HepG2 (cell line): Measurements from ENCODE around the gene PUS3. TPM values are rescaled to one million over a fixed set of nuclear protein-coding genes. Genes with fewer than 3 reads are reported as not detected.

Experiments
- ERF ChIP-seq: IDR thresholded peaks from 2 replicates; pipeline ENCODE4 v1.6.1; 2018; ENCODE audit warnings: missing biosample characterization, missing genetic modification reagents
- GATA4 ChIP-seq: sonication (generic); IDR thresholded peaks from 2 replicates; pipeline ENCODE4 v1.6.1; 2016; ENCODE audit warnings: antibody characterized with exemption, low read depth, borderline replicate concordance
- HOXA5 ChIP-seq: sonication (generic); formaldehyde crosslinking; IDR thresholded peaks from 2 replicates; pipeline ENCODE4 v1.4.0; 2020; ENCODE audit warnings: missing genetic modification reagents
- MAFK ChIP-seq, 2 experiments: IDR thresholded peaks in 1 of 2; conservative IDR thresholded peaks in 1 of 2; 2 replicates each; pipeline ENCODE4 v1.6.1; 2011; ENCODE audit warnings: improper control_type of control experiment in 2 of 2, low read length in 2 of 2
- NR1H2 ChIP-seq: sonication (generic); formaldehyde crosslinking; IDR thresholded peaks from 2 replicates; pipeline ENCODE4 v1.8.1; 2022; ENCODE audit warnings: low read depth, missing genetic modification reagents, borderline replicate concordance
- SATB2 ChIP-seq: sonication (generic); formaldehyde crosslinking; IDR thresholded peaks from 2 replicates; pipeline ENCODE4 v1.5.0; 2020; ENCODE audit warnings: missing genetic modification reagents
- STAT5B ChIP-seq: sonication (generic); formaldehyde crosslinking; IDR thresholded peaks from 2 replicates; pipeline ENCODE4 v1.4.0; 2020; ENCODE audit warnings: missing genetic modification reagents
- TAF1 ChIP-seq: sonication (generic); formaldehyde crosslinking; IDR thresholded peaks from 2 replicates; pipeline ENCODE4 v1.4.0; 2020; ENCODE audit warnings: missing genetic modification reagents
- TFDP2 ChIP-seq: sonication (generic); formaldehyde crosslinking; IDR thresholded peaks from 2 replicates; pipeline ENCODE4 v1.4.0; 2020; ENCODE audit warnings: missing genetic modification reagents
- ZC3H13 ChIP-seq: sonication (generic); formaldehyde crosslinking; IDR thresholded peaks from 2 replicates; pipeline ENCODE4 v1.8.1; 2023; ENCODE audit warnings: mild to moderate bottlenecking, missing genetic modification reagents, moderate library complexity
- ZFP1 ChIP-seq: IDR thresholded peaks from 2 replicates; pipeline ENCODE4 v1.6.1; 2016
- ZNF205 ChIP-seq: IDR thresholded peaks from 2 replicates; pipeline ENCODE4 v1.6.1; 2018; ENCODE audit warnings: missing biosample characterization, missing genetic modification reagents
- ZNF331 ChIP-seq: sonication (generic); formaldehyde crosslinking; IDR thresholded peaks from 2 replicates; pipeline ENCODE4 v1.4.0; 2020; ENCODE audit warnings: missing genetic modification reagents
- ZNF556 ChIP-seq: sonication (generic); formaldehyde crosslinking; IDR thresholded peaks from 2 replicates; pipeline ENCODE4 v1.4.0; 2020; ENCODE audit warnings: mild to moderate bottlenecking, missing genetic modification reagents, borderline replicate concordance
- ZNF740 ChIP-seq: sonication (generic); formaldehyde crosslinking; IDR thresholded peaks from 2 replicates; pipeline ENCODE4 v1.4.0; 2020; ENCODE audit warnings: missing genetic modification reagents
- polyA plus RNA-seq, 8 experiments: library from polyadenylated mRNA; depleted of rRNA in 3 of 8; stranded (reverse) in 7 of 8; unstranded in 1 of 8; fragments of >200 nt; fragmentation: Illumina TruSeq in 4 of 8; extraction: Trizol in 4 of 8; gene quantifications; 2 replicates each; pipeline versions ENCODE4 v1.2.1 to v1.2.3, GENCODE V29; 2011 to 2016; ENCODE audit warnings: low read depth in 4 of 8, missing spikeins in 1 of 8, mixed read lengths in 1 of 8; ENCODE audit not compliant: insufficient read depth in 1 of 8
- total RNA-seq, 5 experiments: library from RNA; depleted of rRNA; stranded (reverse); fragments of >200 nt; fragmentation: Illumina TruSeq; extraction: Trizol; gene quantifications; 2 replicates each; pipeline ENCODE4 v1.2.3, GENCODE V29; 2016; ENCODE audit warnings: low read depth in 1 of 5
- TF ChIP-seq, protein P1 (sequence below): sonication (generic); formaldehyde crosslinking; IDR thresholded peaks from 2 replicates; pipeline ENCODE4 v1.9.0; 2021; ENCODE audit warnings: mild to moderate bottlenecking, missing genetic modification reagents
- TF ChIP-seq, protein P2 (sequence below): IDR thresholded peaks from 2 replicates; pipeline ENCODE4 v1.6.1; 2016; ENCODE audit warnings: low read depth, control low read depth
- TF ChIP-seq, protein P3 (sequence below): sonication (generic); formaldehyde crosslinking; IDR thresholded peaks from 2 replicates; pipeline ENCODE4 v1.5.1; 2020; ENCODE audit warnings: mild to moderate bottlenecking, moderate library complexity, missing genetic modification reagents

Gene PUS3
- total and polyA plus RNA-seq, 2 of the 13 experiments (the other 11 are each of a cell fraction or from before 2014, with no cell fraction given): 6.0 to 18.2 TPM

- TF ChIP-seq, protein P1, sequence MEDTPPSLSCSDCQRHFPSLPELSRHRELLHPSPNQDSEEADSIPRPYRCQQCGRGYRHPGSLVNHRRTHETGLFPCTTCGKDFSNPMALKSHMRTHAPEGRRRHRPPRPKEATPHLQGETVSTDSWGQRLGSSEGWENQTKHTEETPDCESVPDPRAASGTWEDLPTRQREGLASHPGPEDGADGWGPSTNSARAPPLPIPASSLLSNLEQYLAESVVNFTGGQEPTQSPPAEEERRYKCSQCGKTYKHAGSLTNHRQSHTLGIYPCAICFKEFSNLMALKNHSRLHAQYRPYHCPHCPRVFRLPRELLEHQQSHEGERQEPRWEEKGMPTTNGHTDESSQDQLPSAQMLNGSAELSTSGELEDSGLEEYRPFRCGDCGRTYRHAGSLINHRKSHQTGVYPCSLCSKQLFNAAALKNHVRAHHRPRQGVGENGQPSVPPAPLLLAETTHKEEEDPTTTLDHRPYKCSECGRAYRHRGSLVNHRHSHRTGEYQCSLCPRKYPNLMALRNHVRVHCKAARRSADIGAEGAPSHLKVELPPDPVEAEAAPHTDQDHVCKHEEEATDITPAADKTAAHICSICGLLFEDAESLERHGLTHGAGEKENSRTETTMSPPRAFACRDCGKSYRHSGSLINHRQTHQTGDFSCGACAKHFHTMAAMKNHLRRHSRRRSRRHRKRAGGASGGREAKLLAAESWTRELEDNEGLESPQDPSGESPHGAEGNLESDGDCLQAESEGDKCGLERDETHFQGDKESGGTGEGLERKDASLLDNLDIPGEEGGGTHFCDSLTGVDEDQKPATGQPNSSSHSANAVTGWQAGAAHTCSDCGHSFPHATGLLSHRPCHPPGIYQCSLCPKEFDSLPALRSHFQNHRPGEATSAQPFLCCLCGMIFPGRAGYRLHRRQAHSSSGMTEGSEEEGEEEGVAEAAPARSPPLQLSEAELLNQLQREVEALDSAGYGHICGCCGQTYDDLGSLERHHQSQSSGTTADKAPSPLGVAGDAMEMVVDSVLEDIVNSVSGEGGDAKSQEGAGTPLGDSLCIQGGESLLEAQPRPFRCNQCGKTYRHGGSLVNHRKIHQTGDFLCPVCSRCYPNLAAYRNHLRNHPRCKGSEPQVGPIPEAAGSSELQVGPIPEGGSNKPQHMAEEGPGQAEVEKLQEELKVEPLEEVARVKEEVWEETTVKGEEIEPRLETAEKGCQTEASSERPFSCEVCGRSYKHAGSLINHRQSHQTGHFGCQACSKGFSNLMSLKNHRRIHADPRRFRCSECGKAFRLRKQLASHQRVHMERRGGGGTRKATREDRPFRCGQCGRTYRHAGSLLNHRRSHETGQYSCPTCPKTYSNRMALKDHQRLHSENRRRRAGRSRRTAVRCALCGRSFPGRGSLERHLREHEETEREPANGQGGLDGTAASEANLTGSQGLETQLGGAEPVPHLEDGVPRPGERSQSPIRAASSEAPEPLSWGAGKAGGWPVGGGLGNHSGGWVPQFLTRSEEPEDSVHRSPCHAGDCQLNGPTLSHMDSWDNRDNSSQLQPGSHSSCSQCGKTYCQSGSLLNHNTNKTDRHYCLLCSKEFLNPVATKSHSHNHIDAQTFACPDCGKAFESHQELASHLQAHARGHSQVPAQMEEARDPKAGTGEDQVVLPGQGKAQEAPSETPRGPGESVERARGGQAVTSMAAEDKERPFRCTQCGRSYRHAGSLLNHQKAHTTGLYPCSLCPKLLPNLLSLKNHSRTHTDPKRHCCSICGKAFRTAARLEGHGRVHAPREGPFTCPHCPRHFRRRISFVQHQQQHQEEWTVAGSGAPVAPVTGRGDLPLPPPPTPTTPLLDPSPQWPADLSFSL (CRISPR knock-in tag): no peak
- TF ChIP-seq STAT5B (CRISPR knock-in tag) (no peak), TAF1 (CRISPR knock-in tag) (peak; percentile 74), ZNF205 (CRISPR knock-in tag) (0 out of 2 replicates have a peak, but pooled peaks have one; percentile 26), NR1H2 (CRISPR knock-in tag) (0 out of 2 replicates have a peak, but pooled peaks have one; percentile 63), SATB2 (CRISPR knock-in tag) (no peak), ZNF556 (CRISPR knock-in tag) (no peak), HOXA5 (0 out of 2 replicates have a peak, but pooled peaks have one; percentile 16), ZNF740 (CRISPR knock-in tag) (no peak), ERF (CRISPR knock-in tag) (0 out of 2 replicates have a peak, but pooled peaks have one; percentile 21), ZC3H13 (CRISPR knock-in tag) (peak; percentile 28; the same call in 1 of the 2 replicates), TFDP2 (CRISPR knock-in tag) (peak; percentile 24; the same call in 1 of the 2 replicates), ZNF331 (peak; percentile 30; the same call in 1 of the 2 replicates), ZFP1 (CRISPR knock-in tag) (no peak), MAFK (conservative IDR thresholded peaks at IDR 0.05 in 1 of 2, IDR thresholded peaks at IDR 0.05 in 1 of 2; ENCODE audit: low read length in 2 of 2) (no peak), GATA4 (no peak)
- TF ChIP-seq, protein P2, sequence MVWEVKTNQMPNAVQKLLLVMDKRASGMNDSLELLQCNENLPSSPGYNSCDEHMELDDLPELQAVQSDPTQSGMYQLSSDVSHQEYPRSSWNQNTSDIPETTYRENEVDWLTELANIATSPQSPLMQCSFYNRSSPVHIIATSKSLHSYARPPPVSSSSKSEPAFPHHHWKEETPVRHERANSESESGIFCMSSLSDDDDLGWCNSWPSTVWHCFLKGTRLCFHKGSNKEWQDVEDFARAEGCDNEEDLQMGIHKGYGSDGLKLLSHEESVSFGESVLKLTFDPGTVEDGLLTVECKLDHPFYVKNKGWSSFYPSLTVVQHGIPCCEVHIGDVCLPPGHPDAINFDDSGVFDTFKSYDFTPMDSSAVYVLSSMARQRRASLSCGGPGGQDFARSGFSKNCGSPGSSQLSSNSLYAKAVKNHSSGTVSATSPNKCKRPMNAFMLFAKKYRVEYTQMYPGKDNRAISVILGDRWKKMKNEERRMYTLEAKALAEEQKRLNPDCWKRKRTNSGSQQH: no peak; the same call in 1 of the 2 replicates
- TF ChIP-seq, protein P3, sequence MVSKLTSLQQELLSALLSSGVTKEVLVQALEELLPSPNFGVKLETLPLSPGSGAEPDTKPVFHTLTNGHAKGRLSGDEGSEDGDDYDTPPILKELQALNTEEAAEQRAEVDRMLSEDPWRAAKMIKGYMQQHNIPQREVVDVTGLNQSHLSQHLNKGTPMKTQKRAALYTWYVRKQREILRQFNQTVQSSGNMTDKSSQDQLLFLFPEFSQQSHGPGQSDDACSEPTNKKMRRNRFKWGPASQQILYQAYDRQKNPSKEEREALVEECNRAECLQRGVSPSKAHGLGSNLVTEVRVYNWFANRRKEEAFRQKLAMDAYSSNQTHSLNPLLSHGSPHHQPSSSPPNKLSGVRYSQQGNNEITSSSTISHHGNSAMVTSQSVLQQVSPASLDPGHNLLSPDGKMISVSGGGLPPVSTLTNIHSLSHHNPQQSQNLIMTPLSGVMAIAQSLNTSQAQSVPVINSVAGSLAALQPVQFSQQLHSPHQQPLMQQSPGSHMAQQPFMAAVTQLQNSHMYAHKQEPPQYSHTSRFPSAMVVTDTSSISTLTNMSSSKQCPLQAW (CRISPR knock-in tag): 0 out of 2 replicates have a peak, but pooled peaks have one; percentile 32
Measured at GRCh38 chr11:125887373-125888324, 15.4 kb downstream of the PUS3 start, which contains the start of gene HYLS1 (continued).
